ENCODE measurements around the gene AFF2.

AFF2 gene

GRCh38 chrX:148872161-148872535 is 371.7 kb downstream of the AFF2 start:
- DNase-seq (ENCODE audit: low read depth in 2 of 2): peak in 1 of 2 donors; percentile 47
- no peak overlapping the region for H3K4me3 ChIP-seq (replicated peaks in 1 of 2; ENCODE audit: low read depth in 2 of 2, low read length in 2 of 2)
- TF ChIP-seq, protein P1, sequence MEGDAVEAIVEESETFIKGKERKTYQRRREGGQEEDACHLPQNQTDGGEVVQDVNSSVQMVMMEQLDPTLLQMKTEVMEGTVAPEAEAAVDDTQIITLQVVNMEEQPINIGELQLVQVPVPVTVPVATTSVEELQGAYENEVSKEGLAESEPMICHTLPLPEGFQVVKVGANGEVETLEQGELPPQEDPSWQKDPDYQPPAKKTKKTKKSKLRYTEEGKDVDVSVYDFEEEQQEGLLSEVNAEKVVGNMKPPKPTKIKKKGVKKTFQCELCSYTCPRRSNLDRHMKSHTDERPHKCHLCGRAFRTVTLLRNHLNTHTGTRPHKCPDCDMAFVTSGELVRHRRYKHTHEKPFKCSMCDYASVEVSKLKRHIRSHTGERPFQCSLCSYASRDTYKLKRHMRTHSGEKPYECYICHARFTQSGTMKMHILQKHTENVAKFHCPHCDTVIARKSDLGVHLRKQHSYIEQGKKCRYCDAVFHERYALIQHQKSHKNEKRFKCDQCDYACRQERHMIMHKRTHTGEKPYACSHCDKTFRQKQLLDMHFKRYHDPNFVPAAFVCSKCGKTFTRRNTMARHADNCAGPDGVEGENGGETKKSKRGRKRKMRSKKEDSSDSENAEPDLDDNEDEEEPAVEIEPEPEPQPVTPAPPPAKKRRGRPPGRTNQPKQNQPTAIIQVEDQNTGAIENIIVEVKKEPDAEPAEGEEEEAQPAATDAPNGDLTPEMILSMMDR (IDR thresholded peaks at IDR 0.05; ENCODE audit: low read depth, low read length): no peak

- TF ChIP-seq, protein P1 (IDR thresholded peaks at IDR 0.05; ENCODE audit: low read depth, low read length): no peak
- H3K4me3 ChIP-seq (replicated peaks in 1 of 2; ENCODE audit: low read depth in 2 of 2, low read length in 2 of 2): no peak overlapping the region
- no peak for DNase-seq (ENCODE audit: low read depth in 2 of 2)
Measured at GRCh38 chrX:148872881-148873280, 372.5 kb downstream of the AFF2 start.

- H3K4me3 ChIP-seq (replicated peaks in 1 of 2; ENCODE audit: low read depth in 2 of 2, low read length in 2 of 2): no peak overlapping the region
- DNase-seq (ENCODE audit: low read depth in 2 of 2): peak in 1 of 2 donors; percentile 59
- TF ChIP-seq, protein P1 (IDR thresholded peaks at IDR 0.05; ENCODE audit: low read depth, low read length): no peak
Measured at GRCh38 chrX:148874636-148875246, 374.3 kb downstream of the AFF2 start.

GRCh38 chrX:148878371-148878770 is 378.0 kb downstream of the AFF2 start:
- peak; percentile 57 to 68 for DNase-seq (ENCODE audit: low read depth in 2 of 2)
- TF ChIP-seq, protein P1 (IDR thresholded peaks at IDR 0.05; ENCODE audit: low read depth, low read length): no peak
- no peak overlapping the region for H3K4me3 ChIP-seq (replicated peaks in 1 of 2; ENCODE audit: low read depth in 2 of 2, low read length in 2 of 2)

DNA sequence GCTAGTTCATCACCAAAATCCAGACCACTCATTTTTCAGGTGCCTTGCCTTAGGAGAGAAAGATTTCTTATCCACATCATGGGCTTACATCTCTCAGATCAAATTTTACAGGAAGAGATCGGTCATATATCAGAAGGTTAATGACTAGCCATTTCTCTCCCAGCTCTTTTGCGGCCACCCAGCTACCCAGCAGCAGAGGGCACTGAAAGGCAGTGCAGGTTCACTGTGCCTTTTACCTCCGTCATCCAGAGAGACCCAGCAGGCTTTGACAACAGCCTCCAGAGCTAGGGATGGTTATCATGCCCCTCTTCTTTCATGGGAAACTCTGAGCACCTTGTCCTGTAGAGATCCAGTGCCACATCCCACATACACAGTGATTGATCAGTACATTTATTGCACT is 384.8 kb downstream of the AFF2 start:
- no peak for DNase-seq (ENCODE audit: low read depth in 2 of 2)
- TF ChIP-seq, protein P1 (IDR thresholded peaks at IDR 0.05; ENCODE audit: low read depth, low read length): no peak
- no peak overlapping the region for H3K4me3 ChIP-seq (replicated peaks in 1 of 2; ENCODE audit: low read depth in 2 of 2, low read length in 2 of 2)

DNA sequence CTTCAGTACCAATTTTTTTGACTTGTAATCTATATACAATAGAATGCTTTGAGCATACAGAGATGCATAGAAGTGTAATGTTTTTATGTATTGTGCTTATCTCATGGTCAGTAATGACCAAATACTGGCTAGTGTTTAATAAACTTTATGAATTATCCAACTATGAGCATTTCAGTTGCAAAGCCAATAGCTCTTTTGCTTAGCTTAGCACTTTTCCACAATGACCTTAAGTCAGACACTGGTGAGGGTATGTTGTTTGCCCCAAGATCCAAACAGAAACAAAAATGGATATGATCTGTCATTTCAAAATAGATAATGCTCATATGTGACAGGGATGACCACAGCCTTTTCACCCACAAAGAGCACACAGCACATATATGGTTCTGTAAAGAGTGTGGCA is 393.0 kb downstream of the AFF2 start:
- TF ChIP-seq, protein P1 (IDR thresholded peaks at IDR 0.05; ENCODE audit: low read depth, low read length): no peak
- DNase-seq (ENCODE audit: low read depth in 2 of 2): no peak
- H3K4me3 ChIP-seq (replicated peaks in 1 of 2; ENCODE audit: low read depth in 2 of 2, low read length in 2 of 2): no peak overlapping the region

DNA sequence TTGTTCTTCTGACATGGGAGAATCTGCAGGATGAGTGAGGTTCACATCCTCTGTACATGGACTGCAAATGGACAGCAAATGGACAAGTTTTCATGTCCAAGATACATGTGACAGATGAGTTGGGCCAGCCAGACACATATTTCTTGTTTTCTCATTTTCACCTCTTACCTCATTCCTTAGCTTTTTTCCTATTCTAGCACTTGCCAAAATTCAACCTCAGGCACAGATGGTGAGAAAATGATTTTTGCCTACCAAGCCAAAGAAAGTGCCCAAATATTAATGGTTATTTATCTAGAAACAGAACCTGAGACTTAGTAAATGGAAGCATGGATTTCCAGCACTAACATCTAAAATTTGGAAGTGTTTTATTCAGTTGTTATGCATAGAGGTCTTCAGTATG is 402.2 kb downstream of the AFF2 start:
- TF ChIP-seq, protein P1 (IDR thresholded peaks at IDR 0.05; ENCODE audit: low read depth, low read length): no peak
- no peak for DNase-seq (ENCODE audit: low read depth in 2 of 2)
- no peak overlapping the region for H3K4me3 ChIP-seq (replicated peaks in 1 of 2; ENCODE audit: low read depth in 2 of 2, low read length in 2 of 2)

All from cardiac fibroblast (primary cell).